ENCODE data around the gene VAT1L.

Gene VAT1L

GRCh38 chr16:77972062-77972392 lies 183.7 kb downstream of the VAT1L start:
- no peak for DNase-seq
- no peak overlapping the region for H2AK5ac ChIP-seq (ENCODE audit: low read length, severe bottlenecking)
- H3K36me3 ChIP-seq (ENCODE audit: control insufficient read depth in 1 of 2, insufficient read depth in 2 of 2, low read depth in 1 of 2, low read length in 2 of 2) = no peaks in the 10 kb centered on the region
- H3K4me3 ChIP-seq (ENCODE audit: insufficient read depth in 1 of 2, low read depth in 1 of 2, low read length in 2 of 2) = no peak overlapping the region
- peak overlapping the region in 1 of 2 experiments; percentile 72 for H2BK12ac ChIP-seq (ENCODE audit: low read length in 2 of 2)
- no peaks in the 10 kb centered on the region for H3K79me1 ChIP-seq (replicated peaks; ENCODE audit: low read length, poor library complexity, severe bottlenecking)
- H3K23ac ChIP-seq (ENCODE audit: low read length in 2 of 2) = no peak overlapping the region
- WGBS = 100% methylated on average over 1 of the region's 1 CpG
- no peak overlapping the region for H4K91ac ChIP-seq (ENCODE audit: low read length)
- H3K27ac ChIP-seq (ENCODE audit: low read length, poor library complexity, severe bottlenecking) = no peak overlapping the region
- no peak overlapping the region for H2BK120ac ChIP-seq (ENCODE audit: low read depth, low read length)
- H2BK5ac ChIP-seq (ENCODE audit: low read depth, low read length, poor library complexity, severe bottlenecking) = no peak overlapping the region
- H4K8ac ChIP-seq (ENCODE audit: low read length) = peak overlapping the region; percentile 39
- no peaks in the 10 kb centered on the region for H3K4me1 ChIP-seq (ENCODE audit: control insufficient read depth, insufficient read depth, low read depth, low read length)
- no peak overlapping the region for H3K14ac ChIP-seq (ENCODE audit: low read length in 2 of 2)
- no peak overlapping the region for H3K9ac ChIP-seq (ENCODE audit: low read length)
- peak overlapping the region in 1 of 2 experiments; percentile 57 for H3K18ac ChIP-seq (ENCODE audit: low read depth in 1 of 2, low read length in 2 of 2)
- no peak overlapping the region for H2AFZ ChIP-seq (ENCODE audit: low read depth, low read length)
- no peak overlapping the region for H2BK15ac ChIP-seq (ENCODE audit: low read depth, poor library complexity, severe bottlenecking)
- H3K4me2 ChIP-seq (ENCODE audit: low read length, poor library complexity, severe bottlenecking) = no peak overlapping the region
- H3K27me3 ChIP-seq (ENCODE audit: control insufficient read depth in 1 of 2, insufficient read depth in 1 of 2, low read length in 2 of 2) = peaks cover 6 to 10% of the 10 kb centered on the region in 2 experiments
- no peaks in the 10 kb centered on the region for H3K9me3 ChIP-seq (ENCODE audit: control insufficient read depth, low read length)
- H3K4ac ChIP-seq (ENCODE audit: low read depth in 1 of 2, low read length in 2 of 2) = no peak overlapping the region

GRCh38 chr16:77974883-77975282 lies 186.5 kb downstream of the VAT1L start:
- no peak overlapping the region for H4K91ac ChIP-seq (ENCODE audit: low read length)
- no peak overlapping the region for H3K23ac ChIP-seq (ENCODE audit: low read length in 2 of 2)
- H3K4me2 ChIP-seq (ENCODE audit: low read length, poor library complexity, severe bottlenecking) = no peak overlapping the region
- H3K27ac ChIP-seq (ENCODE audit: low read length, poor library complexity, severe bottlenecking) = no peak overlapping the region
- no peaks in the 10 kb centered on the region for H3K4me1 ChIP-seq (ENCODE audit: control insufficient read depth, insufficient read depth, low read depth, low read length)
- no peak overlapping the region for H2AK5ac ChIP-seq (ENCODE audit: low read length, severe bottlenecking)
- no peak overlapping the region for H3K18ac ChIP-seq (ENCODE audit: low read depth in 1 of 2, low read length in 2 of 2)
- H2BK120ac ChIP-seq (ENCODE audit: low read depth, low read length) = no peak overlapping the region
- WGBS = 96% methylated on average over 5 of the region's 5 CpGs
- DNase-seq = no peak
- no peaks in the 10 kb centered on the region for H3K9me3 ChIP-seq (ENCODE audit: control insufficient read depth, low read length)
- H3K4ac ChIP-seq (ENCODE audit: low read depth in 1 of 2, low read length in 2 of 2) = no peak overlapping the region
- H2AFZ ChIP-seq (ENCODE audit: low read depth, low read length) = no peak overlapping the region
- no peak overlapping the region for H3K14ac ChIP-seq (ENCODE audit: low read length in 2 of 2)
- peaks cover 0 to 5% of the 10 kb centered on the region in 2 experiments for H3K27me3 ChIP-seq (ENCODE audit: control insufficient read depth in 1 of 2, insufficient read depth in 1 of 2, low read length in 2 of 2)
- no peak overlapping the region for H2BK5ac ChIP-seq (ENCODE audit: low read depth, low read length, poor library complexity, severe bottlenecking)
- H2BK15ac ChIP-seq (ENCODE audit: low read depth, poor library complexity, severe bottlenecking) = no peak overlapping the region
- H3K36me3 ChIP-seq (ENCODE audit: control insufficient read depth in 1 of 2, insufficient read depth in 2 of 2, low read depth in 1 of 2, low read length in 2 of 2) = no peaks in the 10 kb centered on the region
- no peak overlapping the region for H3K4me3 ChIP-seq (ENCODE audit: insufficient read depth in 1 of 2, low read depth in 1 of 2, low read length in 2 of 2)
- H3K9ac ChIP-seq (ENCODE audit: low read length) = no peak overlapping the region
- H4K8ac ChIP-seq (ENCODE audit: low read length) = no peak overlapping the region
- H2BK12ac ChIP-seq (ENCODE audit: low read length in 2 of 2) = no peak overlapping the region
- H3K79me1 ChIP-seq (replicated peaks; ENCODE audit: low read length, poor library complexity, severe bottlenecking) = no peaks in the 10 kb centered on the region

- H3K4me1 ChIP-seq (ENCODE audit: control insufficient read depth, insufficient read depth, low read depth, low read length) = no peaks in the 10 kb centered on the region
- H2BK120ac ChIP-seq (ENCODE audit: low read depth, low read length) = no peak overlapping the region
- H3K18ac ChIP-seq (ENCODE audit: low read depth in 1 of 2, low read length in 2 of 2) = no peak overlapping the region
- no peaks in the 10 kb centered on the region for H3K36me3 ChIP-seq (ENCODE audit: control insufficient read depth in 1 of 2, insufficient read depth in 2 of 2, low read depth in 1 of 2, low read length in 2 of 2)
- H3K79me1 ChIP-seq (replicated peaks; ENCODE audit: low read length, poor library complexity, severe bottlenecking) = no peaks in the 10 kb centered on the region
- H3K27ac ChIP-seq (ENCODE audit: low read length, poor library complexity, severe bottlenecking) = no peak overlapping the region
- no peak overlapping the region for H3K4me2 ChIP-seq (ENCODE audit: low read length, poor library complexity, severe bottlenecking)
- no peak overlapping the region for H2BK15ac ChIP-seq (ENCODE audit: low read depth, poor library complexity, severe bottlenecking)
- peaks cover 0 to 5% of the 10 kb centered on the region in 2 experiments for H3K27me3 ChIP-seq (ENCODE audit: control insufficient read depth in 1 of 2, insufficient read depth in 1 of 2, low read length in 2 of 2)
- no peak overlapping the region for H3K4ac ChIP-seq (ENCODE audit: low read depth in 1 of 2, low read length in 2 of 2)
- no peak overlapping the region for H3K4me3 ChIP-seq (ENCODE audit: insufficient read depth in 1 of 2, low read depth in 1 of 2, low read length in 2 of 2)
- DNase-seq = no peak
- no peak overlapping the region for H4K8ac ChIP-seq (ENCODE audit: low read length)
- H2BK12ac ChIP-seq (ENCODE audit: low read length in 2 of 2) = no peak overlapping the region
- H3K23ac ChIP-seq (ENCODE audit: low read length in 2 of 2) = no peak overlapping the region
- no peak overlapping the region for H3K14ac ChIP-seq (ENCODE audit: low read length in 2 of 2)
- 78% methylated on average over 2 of the region's 3 CpGs for WGBS
- no peak overlapping the region for H2BK5ac ChIP-seq (ENCODE audit: low read depth, low read length, poor library complexity, severe bottlenecking)
- H2AFZ ChIP-seq (ENCODE audit: low read depth, low read length) = no peak overlapping the region
- H4K91ac ChIP-seq (ENCODE audit: low read length) = no peak overlapping the region
- no peak overlapping the region for H2AK5ac ChIP-seq (ENCODE audit: low read length, severe bottlenecking)
- no peaks in the 10 kb centered on the region for H3K9me3 ChIP-seq (ENCODE audit: control insufficient read depth, low read length)
- H3K9ac ChIP-seq (ENCODE audit: low read length) = no peak overlapping the region
Measured at GRCh38 chr16:77975942-77976341, 187.6 kb downstream of the VAT1L start.

GRCh38 chr16:77977339-77977738 lies 189.0 kb downstream of the VAT1L start:
- no peaks in the 10 kb centered on the region for H3K4me1 ChIP-seq (ENCODE audit: control insufficient read depth, insufficient read depth, low read depth, low read length)
- H2AK5ac ChIP-seq (ENCODE audit: low read length, severe bottlenecking) = no peak overlapping the region
- H3K79me1 ChIP-seq (replicated peaks; ENCODE audit: low read length, poor library complexity, severe bottlenecking) = no peaks in the 10 kb centered on the region
- no peak overlapping the region for H2BK12ac ChIP-seq (ENCODE audit: low read length in 2 of 2)
- H2BK15ac ChIP-seq (ENCODE audit: low read depth, poor library complexity, severe bottlenecking) = no peak overlapping the region
- no peak overlapping the region for H3K23ac ChIP-seq (ENCODE audit: low read length in 2 of 2)
- WGBS = 91% methylated on average over 4 of the region's 5 CpGs
- H3K18ac ChIP-seq (ENCODE audit: low read depth in 1 of 2, low read length in 2 of 2) = no peak overlapping the region
- no peak overlapping the region for H2BK5ac ChIP-seq (ENCODE audit: low read depth, low read length, poor library complexity, severe bottlenecking)
- no peak overlapping the region for H3K9ac ChIP-seq (ENCODE audit: low read length)
- no peak for DNase-seq
- H2AFZ ChIP-seq (ENCODE audit: low read depth, low read length) = no peak overlapping the region
- peaks cover 0 to 5% of the 10 kb centered on the region in 2 experiments for H3K27me3 ChIP-seq (ENCODE audit: control insufficient read depth in 1 of 2, insufficient read depth in 1 of 2, low read length in 2 of 2)
- no peak overlapping the region for H3K27ac ChIP-seq (ENCODE audit: low read length, poor library complexity, severe bottlenecking)
- H2BK120ac ChIP-seq (ENCODE audit: low read depth, low read length) = no peak overlapping the region
- no peak overlapping the region for H3K14ac ChIP-seq (ENCODE audit: low read length in 2 of 2)
- no peak overlapping the region for H4K8ac ChIP-seq (ENCODE audit: low read length)
- H3K9me3 ChIP-seq (ENCODE audit: control insufficient read depth, low read length) = no peaks in the 10 kb centered on the region
- no peak overlapping the region for H4K91ac ChIP-seq (ENCODE audit: low read length)
- H3K4me3 ChIP-seq (ENCODE audit: insufficient read depth in 1 of 2, low read depth in 1 of 2, low read length in 2 of 2) = no peak overlapping the region
- no peak overlapping the region for H3K4me2 ChIP-seq (ENCODE audit: low read length, poor library complexity, severe bottlenecking)
- no peaks in the 10 kb centered on the region for H3K36me3 ChIP-seq (ENCODE audit: control insufficient read depth in 1 of 2, insufficient read depth in 2 of 2, low read depth in 1 of 2, low read length in 2 of 2)
- H3K4ac ChIP-seq (ENCODE audit: low read depth in 1 of 2, low read length in 2 of 2) = no peak overlapping the region

Measured in mesenchymal stem cell (in vitro differentiated cells and primary cell).